Measurements from ENCODE around the gene S100A4.

Gene S100A4

GRCh38 chr1:153546796-153547559, 1.4 kb upstream of the S100A4 start:
- no peak for DNase-seq

- DNase-seq, result no peak
Measured at GRCh38 chr1:153546371-153546770, 765 bp upstream of the S100A4 start.

DNA sequence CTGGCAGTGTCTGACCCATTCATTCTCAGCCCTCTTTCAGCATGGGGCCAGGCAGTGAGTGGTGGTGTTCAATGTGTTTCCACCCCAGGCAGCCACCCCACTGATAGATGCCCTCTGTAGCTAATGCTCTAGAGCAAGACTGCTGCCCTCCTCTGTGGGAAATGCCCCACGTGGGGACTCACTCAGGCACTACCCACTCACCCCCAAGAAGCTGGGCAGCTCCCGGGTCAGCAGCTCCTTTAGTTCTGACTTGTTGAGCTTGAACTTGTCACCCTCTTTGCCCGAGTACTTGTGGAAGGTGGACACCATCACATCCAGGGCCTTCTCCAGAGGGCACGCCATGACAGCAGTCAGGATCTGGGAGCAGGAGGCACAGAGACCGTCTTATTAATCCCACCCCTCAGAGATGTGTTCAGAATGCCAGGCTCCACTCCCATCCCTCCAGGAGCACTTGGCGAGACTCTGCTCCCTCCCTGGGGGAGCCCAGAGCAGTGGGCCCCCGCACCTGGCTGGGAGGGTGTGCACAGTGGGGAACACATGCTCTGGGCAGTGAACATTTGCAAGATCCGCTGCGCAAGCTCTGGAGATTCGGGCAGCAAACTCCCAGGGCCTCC, 1.0 kb downstream of the S100A4 start:
- no peak for DNase-seq

- DNase-seq, result no peak
Measured at GRCh38 chr1:153543736-153544135, 1.9 kb downstream of the S100A4 start.

DNA sequence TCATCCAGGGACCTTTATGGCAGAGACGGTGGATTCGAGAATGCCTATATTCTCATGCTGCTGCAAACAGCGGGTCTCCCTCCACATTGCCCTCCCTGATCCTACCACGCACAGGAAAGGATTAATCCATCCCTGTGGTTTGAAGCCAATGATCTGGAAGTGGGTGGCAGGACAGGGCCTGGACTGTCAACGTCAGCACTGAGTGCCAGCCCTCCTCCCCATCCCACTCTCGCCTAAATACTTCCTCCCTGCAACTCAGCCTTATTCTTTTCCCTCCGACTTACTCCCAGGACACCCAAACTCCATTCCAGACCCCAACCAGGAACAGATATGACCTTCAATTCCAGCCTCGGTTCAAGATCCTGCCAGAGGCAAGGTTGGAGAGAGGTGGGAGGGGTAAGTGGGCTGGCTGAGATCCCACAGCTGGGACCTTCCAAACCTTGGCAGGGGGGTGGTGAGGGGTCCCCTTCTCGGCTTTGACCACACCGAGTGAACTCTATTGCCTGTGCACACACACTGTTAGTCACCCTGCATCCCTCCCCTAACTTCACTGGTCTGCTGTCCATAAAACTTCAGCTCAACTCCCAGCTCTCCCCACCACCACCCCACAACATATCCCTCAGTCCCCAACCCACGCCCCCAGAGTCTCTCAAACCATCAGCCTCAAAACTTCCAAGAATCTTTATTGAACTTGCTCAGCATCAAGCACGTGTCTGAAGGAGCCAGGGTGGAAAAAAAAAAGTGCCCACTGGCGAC, 2.5 kb downstream of the S100A4 start:
- no peak for DNase-seq

DNA sequence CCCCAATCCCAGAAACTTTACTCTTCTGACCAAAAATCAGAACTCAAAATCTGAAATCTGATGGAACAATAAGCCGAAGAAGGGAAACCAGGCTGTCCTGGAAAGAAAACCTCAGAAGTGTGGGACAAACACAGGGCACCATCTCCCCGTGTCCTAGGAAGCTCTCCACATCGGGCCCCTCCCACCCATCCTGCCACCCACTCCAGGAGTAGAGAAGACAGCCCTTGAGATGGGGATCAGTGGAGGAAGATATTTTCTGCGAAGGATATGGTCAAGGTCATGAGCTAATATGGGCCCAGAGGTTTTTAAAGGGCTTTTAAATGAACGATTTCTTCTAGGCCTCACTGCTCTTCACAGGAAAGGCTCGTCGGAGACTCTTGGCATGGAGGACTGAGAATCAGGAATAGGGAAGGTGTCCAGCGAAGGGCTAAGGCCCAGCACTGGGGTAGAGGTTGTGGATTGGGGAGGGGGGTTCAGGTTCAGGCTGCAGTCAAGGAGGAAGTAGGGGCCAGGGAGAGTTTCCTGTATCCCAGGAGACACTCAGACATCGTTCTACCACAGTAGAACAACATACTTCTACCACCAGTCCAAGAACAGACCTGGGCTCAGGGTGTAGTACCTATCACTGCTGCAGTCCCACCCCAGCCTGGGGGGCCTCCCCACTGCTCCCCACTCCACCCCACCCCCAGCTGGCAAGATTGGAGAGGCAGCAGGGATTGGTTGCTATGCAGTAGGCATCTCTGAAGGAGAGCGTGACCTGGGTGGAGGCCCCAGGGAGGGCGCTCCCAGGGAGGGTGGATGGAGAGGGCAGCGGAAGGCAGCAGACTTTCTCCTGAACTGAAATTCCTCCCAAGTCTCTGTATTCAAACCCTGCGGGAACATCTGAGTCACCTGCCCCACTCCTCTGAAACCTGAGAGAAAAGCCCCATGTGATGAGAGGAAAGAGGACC, 3.7 kb downstream of the S100A4 start:
- no peak for DNase-seq

DNA sequence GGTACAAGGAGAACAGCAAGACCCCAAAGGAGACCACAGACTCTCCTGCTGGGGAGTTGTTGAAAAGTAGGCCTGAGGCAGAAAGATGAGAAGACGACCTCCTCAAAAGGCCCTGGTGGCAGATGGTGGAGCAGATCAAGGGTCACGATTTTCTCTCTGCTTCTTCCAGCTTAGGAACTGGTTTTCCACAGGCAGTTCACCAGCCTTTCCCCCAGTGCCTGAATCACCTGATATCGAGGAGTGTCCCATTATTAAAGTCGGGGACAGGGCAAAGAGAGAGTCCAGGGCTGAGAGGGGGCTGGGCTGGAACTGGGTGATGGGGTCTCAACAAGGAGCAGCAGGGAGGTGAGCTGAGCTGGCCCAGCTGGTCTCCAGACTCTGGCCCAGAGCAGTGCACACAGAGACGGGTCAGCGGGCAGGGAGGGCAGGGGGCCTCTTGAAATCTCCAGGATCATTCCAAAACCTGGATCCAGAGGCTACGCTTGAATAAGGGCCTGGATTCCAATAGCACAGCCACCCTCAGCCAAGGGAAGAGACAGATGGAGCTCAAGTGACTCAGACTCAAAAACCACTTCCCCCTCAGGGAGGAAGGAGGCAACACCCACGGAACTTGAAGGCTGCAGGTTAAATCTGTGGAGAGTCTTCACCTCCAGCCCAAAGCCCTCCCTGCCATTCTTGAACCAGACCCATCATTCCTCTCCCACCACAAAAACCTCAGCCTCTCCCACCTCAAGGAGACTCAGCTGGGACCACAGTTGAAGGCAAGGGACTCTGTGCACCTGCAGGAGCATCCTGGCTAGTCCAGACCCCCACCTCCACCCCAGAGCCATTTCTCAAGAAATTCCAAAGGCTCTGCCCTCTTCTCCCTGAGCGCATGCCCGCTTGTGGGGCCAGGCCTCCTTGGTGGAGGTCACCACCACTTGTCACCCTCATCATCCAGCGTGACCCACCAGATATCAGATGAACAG, 4.9 kb downstream of the S100A4 start, which contains the start of gene S100A5:
TSS of gene S100A5 (minus strand) at position 541 of the 968 bp plus-strand sequence. CDS start 743 bp downstream, outside the sequence.
- no peak for DNase-seq

DNA sequence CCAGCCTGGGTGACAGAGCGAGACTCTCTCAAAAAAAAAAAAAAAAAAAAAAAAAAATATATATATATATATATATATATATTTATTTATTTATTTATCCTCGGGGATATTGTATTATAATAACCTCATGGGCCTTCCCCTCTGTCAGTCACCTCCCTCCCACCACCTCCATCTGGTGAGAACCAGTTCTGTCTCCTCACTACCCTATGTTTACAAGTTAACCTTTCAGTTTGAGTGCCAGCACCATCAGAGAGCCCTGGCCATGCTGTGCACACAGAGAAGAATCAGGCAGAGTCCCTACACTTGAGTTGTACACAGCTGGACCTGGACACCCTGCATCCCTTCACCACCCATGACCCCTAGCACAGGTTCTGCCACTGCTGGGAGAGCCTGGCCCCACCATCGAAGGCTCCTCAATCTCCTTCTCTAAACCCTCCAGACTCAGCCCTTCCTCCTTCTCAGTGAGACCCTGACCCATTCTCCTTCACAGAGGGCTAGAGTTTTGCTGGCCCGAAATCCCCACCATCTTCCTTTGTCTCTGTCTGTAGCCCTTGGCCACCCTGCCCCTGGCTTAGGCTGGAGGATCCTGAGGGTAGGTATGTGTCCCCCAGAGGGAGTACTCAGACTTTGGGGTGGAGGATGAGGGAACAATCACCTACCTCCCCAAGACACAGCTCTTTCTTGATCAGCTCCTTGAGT, 6.1 kb downstream of the S100A4 start:
- DNase-seq, result no peak

DNA sequence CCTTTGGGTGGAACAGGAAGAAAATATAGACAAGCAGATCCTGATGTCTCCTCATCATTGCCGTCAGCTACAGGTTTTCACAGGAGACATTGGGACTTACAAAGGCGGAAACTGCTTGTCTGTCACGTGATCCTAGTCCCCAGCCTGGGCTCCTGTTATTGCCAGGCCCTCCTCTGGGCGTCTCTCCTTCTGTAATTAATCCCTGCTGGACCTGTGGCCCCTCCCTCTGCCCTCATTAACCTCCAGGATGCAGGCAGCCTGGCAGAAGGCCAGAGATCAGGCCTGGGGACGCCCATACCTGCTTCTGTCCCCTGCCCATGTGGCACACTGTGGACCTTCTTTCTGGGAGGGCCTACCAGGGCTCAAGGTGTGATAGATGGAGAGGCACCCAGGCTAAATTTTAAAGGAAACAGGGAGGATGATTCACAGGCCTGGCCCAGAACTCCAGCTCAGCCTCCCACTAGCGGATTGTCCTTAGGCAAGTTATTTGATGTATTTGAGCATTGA, 7.2 kb downstream of the S100A4 start:
- peak; percentile 87 for DNase-seq

DNA sequence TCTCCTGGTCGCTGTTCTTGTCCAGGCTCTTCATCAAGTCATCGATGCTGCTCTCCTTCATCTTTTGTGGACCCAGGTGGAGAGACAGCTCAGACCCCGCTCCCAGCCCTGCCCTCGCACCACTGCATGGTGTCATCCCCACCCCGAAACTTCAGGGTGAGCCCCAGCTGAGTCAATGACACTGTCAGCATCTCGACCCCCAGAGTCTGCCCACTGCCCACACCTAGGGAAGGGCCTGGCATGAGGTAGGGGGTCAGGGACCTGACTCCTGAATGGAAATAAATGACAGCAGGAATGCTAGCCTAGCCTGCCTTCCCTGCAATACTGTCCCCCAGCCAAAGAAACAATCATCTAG, 8.3 kb downstream of the S100A4 start:
- DNase-seq, result no peak

- no peak for DNase-seq
Measured at GRCh38 chr1:153536671-153537375, 8.8 kb downstream of the S100A4 start.

DNA sequence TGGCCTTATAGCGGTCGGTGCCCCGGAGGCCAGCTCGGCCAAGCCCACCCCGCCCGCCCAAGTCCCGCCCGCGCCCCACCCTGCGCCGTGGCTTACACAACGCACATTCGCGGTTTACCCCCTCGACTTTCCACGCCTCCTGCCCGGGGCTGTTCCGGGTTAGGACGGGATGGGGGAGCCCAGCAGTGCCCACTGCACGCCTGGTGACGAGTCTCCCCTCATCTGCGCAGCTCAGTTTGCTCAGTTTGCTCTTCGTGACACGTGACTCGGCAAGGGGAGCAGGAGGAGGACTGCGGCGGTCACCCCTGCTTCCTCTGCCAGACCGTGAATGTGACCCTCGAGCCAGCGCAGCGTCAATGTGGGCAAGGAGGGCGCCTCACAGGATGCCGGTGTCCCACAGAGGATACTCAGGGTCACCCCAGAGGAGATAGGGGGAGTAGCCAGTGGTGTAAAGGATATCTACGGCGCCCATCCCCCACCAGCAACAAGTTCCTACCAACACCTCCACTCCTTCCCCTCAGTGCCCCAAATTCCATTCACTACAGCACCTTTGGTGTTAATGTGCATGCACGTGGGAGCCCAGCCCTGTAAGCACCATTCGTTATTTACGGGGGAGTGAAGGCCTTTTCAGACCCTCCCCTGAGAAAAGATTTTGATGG, 9.5 kb downstream of the S100A4 start:
- DNase-seq, result peak; percentile 82

DNA sequence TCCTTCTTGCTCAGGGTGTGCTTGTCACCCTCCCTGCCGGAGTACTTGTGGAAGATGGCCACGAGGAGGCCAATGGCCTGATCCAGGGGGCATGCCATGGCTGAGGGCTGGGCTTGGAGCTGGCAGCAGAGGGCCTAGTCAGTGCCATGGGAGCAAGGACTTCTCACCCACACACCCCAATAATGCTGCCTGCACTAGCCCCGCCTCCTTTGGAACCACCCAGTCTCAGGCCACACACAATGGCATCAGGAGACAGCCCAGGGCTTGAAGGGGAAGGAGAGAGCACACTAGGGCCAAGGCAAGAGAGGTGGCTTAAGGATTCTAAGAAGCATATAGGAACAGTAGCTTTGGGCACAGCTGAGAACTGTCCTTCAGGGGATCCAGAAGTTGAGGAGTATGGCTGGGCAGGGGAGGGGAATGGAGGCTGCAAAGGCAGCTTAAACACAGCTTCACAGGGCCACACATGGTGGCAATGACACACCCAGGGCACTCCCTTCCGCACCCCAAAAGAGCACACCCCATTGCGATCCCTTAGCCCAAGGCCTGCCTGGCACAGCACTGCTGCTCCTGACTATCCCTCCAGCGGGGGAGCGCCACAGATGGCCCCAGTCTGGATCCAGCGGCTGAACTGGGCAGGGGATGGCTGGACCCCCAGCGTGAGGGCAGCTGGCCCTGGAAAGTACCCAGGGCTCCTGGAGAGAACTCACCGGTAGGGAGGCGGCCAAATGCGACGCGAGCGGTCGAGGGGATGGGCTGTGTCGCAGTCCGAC, 10.2 kb downstream of the S100A4 start, which contains the start of gene S100A6:
TSS of gene S100A6 (minus strand) at position 750 of the 770 bp plus-strand sequence. CDS start at position 98, 652 bp downstream.
- DNase-seq, result no peak

DNA sequence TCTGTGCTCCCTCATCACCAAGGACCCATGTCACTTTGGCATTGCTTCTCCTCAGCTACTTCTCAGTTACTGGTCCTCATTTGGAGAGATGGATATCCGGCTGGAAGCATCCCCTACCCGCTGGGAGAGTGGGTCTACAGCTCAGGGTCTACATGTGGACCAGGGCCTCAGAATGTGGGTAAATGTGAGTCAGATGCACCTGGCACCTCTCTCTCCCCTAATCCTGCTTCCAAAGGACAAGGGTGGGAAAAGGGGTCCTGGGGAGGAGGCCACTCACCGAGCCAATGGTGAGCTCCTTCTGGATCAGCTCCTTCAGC, 10.7 kb downstream of the S100A4 start:
- no peak for DNase-seq

DNA sequence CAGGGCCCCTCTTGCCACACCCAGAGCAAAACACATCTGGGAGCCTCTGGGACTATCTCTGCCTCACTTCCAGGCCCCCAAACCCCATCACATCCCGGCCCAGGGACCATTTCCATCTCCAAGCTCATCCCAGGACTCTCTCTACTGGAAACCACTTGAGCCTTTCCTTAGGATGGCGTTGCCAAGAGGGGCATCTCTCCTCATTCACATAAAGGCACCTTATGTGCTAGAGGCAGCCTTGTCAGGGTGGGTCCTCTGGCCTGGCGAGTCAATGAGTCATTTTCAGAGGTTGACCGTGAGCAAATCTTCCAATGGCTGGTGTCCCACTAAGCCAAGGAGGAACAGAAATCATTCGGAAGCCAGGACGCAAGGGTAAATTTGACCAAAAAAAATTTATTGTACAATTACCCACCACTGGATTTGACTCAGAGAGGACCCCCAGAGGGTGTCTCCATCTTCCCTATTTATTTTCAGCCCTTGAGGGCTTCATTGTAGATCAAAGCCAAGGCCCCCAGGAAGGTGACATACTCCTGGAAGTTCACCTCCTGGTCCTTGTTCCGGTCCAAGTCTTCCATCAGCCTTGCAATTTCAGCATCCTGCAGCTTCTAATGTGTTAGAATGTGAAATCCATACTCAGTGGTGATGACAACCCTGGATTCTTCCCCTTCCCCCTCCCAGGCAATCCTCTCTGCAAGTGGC, 11.2 kb downstream of the S100A4 start:
- DNase-seq, result no peak

GRCh38 chr1:153533689-153534201, 11.9 kb downstream of the S100A4 start:
- no peak for DNase-seq

GRCh38 chr1:153532769-153533599, 12.6 kb downstream of the S100A4 start:
- DNase-seq, result peak; percentile 85

Data from NCI-H526 treated with DMSO at 0.1 percent for 48 hours (cell line).